HCT116 (cell line): ENCODE data around the gene SUDS3. TPM values are rescaled to one million over a fixed set of nuclear protein-coding genes. Genes with fewer than 3 reads are reported as not detected.

ENCODE experiments used
- ATAC-seq: fragments of 200-7000 bp; cut with Tn5 transposase; 2 replicates; pipeline ENCODE4 v1.9.1; 2020; ENCODE audit warnings: mild to moderate bottlenecking, moderate library complexity
- BruUV-seq: library from RNA; stranded (reverse); fragments of 400-500 nt; replicated peaks from 2 replicates; lab custom pipeline; 2021; lab: Mats Ljungman, UMichigan
- CTCF ChIA-PET: fragments of 300-600 bp; sonication (Branson Sonifier 250); formaldehyde crosslinking; loops from one replicate; lab custom pipeline; 2021; ENCODE audit warnings: antibody characterized with exemption; lab: Charles Lee
- POLR2A ChIA-PET: fragments of 300-600, 350-600 bp; sonication (Branson Sonifier 250); formaldehyde crosslinking; loops from one replicate; lab custom pipeline; 2021; ENCODE audit warnings: antibody characterized with exemption; lab: Charles Lee
- RAD21 ChIA-PET, 2 experiments: fragments of 300-600 bp; sonication (Branson Sonifier 250); formaldehyde crosslinking; loops; one replicate each; lab custom pipeline; 2023; ENCODE audit warnings: low total read pairs in 2 of 2; ENCODE audit not compliant: uncharacterized antibody in 2 of 2, unreplicated experiment in 2 of 2, low non-redundant PET in 1 of 2; lab: Charles Lee
- DNase-seq: peaks from one replicate; pipeline ENCODE4 v3.0.0-alpha.2; 2010; ENCODE audit warnings: low read depth, low spot score
- H2AFZ ChIP-seq: fragments of 200-600 bp; shearing (Covaris generic), sonication (generic); 2 replicates; pipeline ENCODE4 v1.6.1; 2017; ENCODE audit warnings: low read depth, mixed run types, mixed read lengths, antibody characterized with exemption, low read length; ENCODE audit not compliant: poor library complexity, severe bottlenecking
- H3K27ac ChIP-seq: 2 replicates; pipeline ENCODE4 v1.5.1; 2012; ENCODE audit warnings: low read depth, low read length
- H3K27me3 ChIP-seq: fragments of 200-600 bp; sonication (generic); 2 replicates; pipeline ENCODE4 v1.6.1; 2016; ENCODE audit warnings: mixed run types, low read length, mixed read lengths; ENCODE audit not compliant: insufficient read depth
- H3K36me3 ChIP-seq, 2 experiments: fragments of 200-500 bp in 1 of 2; fragments of 200-600 bp in 1 of 2; sonication (Bioruptor generic) in 1 of 2; sonication (generic) in 1 of 2; 2 replicates each; pipeline versions ENCODE4 v1.5.1 to v1.6.1; 2014 to 2016; ENCODE audit warnings: low read length in 2 of 2, inconsistent platforms in 1 of 2, mixed read lengths in 1 of 2, mixed run types in 1 of 2; ENCODE audit not compliant: insufficient read depth in 2 of 2, control insufficient read depth in 1 of 2
- H3K4me1 ChIP-seq, 2 experiments: fragments of 200-600 bp in 1 of 2; sonication (generic) in 1 of 2; 2 replicates each; pipeline versions ENCODE4 v1.5.1 to v1.6.1; 2012 to 2017; ENCODE audit warnings: low read length in 2 of 2, inconsistent platforms in 1 of 2, mild to moderate bottlenecking in 1 of 2, mixed read lengths in 1 of 2, mixed run types in 1 of 2, moderate library complexity in 1 of 2; ENCODE audit not compliant: insufficient read depth in 2 of 2, control insufficient read depth in 1 of 2
- H3K4me2 ChIP-seq: fragments of 200-600 bp; sonication (generic); 2 replicates; pipeline ENCODE4 v1.6.1; 2017; ENCODE audit warnings: mixed run types, low read length, mixed read lengths
- H3K4me3 ChIP-seq, 2 experiments: fragments of 200-600 bp in 1 of 2; sonication (generic) in 1 of 2; replicated peaks in 1 of 2; 2 replicates each; pipeline ENCODE4 v1.5.1; 2011 to 2016; ENCODE audit warnings: low read length in 2 of 2, control low read depth in 1 of 2, low read depth in 1 of 2, mild to moderate bottlenecking in 1 of 2, mixed read lengths in 1 of 2, mixed run types in 1 of 2
- H3K79me2 ChIP-seq: fragments of 200-600 bp; sonication (generic); 2 replicates; pipeline ENCODE4 v1.6.1; 2017; ENCODE audit warnings: mild to moderate bottlenecking, mixed run types, low read length, moderate library complexity, mixed read lengths; ENCODE audit not compliant: insufficient read depth
- H3K9ac ChIP-seq: fragments of 200-600 bp; sonication (generic); 2 replicates; pipeline ENCODE4 v1.6.1; 2016; ENCODE audit warnings: low read length, mixed read lengths
- H3K9me2 ChIP-seq: fragments of 200-600 bp; sonication (generic), shearing (Covaris generic); 2 replicates; pipeline ENCODE4 v1.6.1; 2017; ENCODE audit warnings: mixed run types, mild to moderate bottlenecking, moderate library complexity; ENCODE audit not compliant: insufficient read depth
- H3K9me3 ChIP-seq, 2 experiments: fragments of 200-500 bp in 1 of 2; fragments of 200-600 bp in 1 of 2; sonication (Bioruptor generic) in 1 of 2; sonication (generic) in 1 of 2; 2 replicates each; pipeline ENCODE4 v1.6.1; 2014 to 2017; ENCODE audit warnings: low read length in 2 of 2, mixed read lengths in 2 of 2, inconsistent platforms in 1 of 2, low read depth in 1 of 2, mild to moderate bottlenecking in 1 of 2, mixed run types in 1 of 2, moderate library complexity in 1 of 2; ENCODE audit not compliant: control insufficient read depth in 1 of 2, insufficient read depth in 1 of 2
- H4K20me1 ChIP-seq: fragments of 200-600 bp; sonication (generic), shearing (Covaris generic); 2 replicates; pipeline ENCODE4 v1.6.1; 2017; ENCODE audit warnings: mixed run types, mild to moderate bottlenecking, moderate library complexity; ENCODE audit not compliant: insufficient read depth
- ATF3 ChIP-seq: IDR thresholded peaks from 2 replicates; pipeline ENCODE4 v1.6.1; 2012
- EZH2 ChIP-seq: fragments of 200-600 bp; sonication (generic); IDR thresholded peaks from 2 replicates; pipeline ENCODE4 v1.6.1; 2017; ENCODE audit warnings: antibody characterized with exemption, mixed run types
- RAD21 ChIP-seq: IDR thresholded peaks from 2 replicates; pipeline ENCODE4 v1.6.1; 2012; ENCODE audit warnings: low read depth, mild to moderate bottlenecking
- ZBTB33 ChIP-seq: IDR thresholded peaks from 2 replicates; pipeline ENCODE4 v1.6.1; 2011; ENCODE audit warnings: mild to moderate bottlenecking, low read length, moderate library complexity; ENCODE audit not compliant: insufficient replicate concordance; ENCODE audit errors: extremely low read depth
- intact Hi-C: fragments of 100-400 bp; cut with micrococcal nuclease; formaldehyde crosslinking; loops from 2 replicates; pipeline ENCODE4 v1.10.0; 2022
- total RNA-seq: library from RNA; stranded (reverse); gene quantifications from one replicate; pipeline ENCODE4 v1.2.1, GENCODE V29; 2021; ENCODE audit not compliant: unreplicated experiment

Gene SUDS3
- total RNA-seq, 1 experiment from 2014 or later: 32.3 TPM

- intact Hi-C loops: no loop called here
- peaks cover 5 to 9% of the 10 kb centered on the region in 2 experiments; a peak in 3 of 4 replicates for H3K4me1 ChIP-seq
- H3K27ac ChIP-seq: no peak overlapping the region
- ChIA-PET POLR2A (no interaction called here), RAD21 (no interaction called here)
- H3K4me2 ChIP-seq: no peak overlapping the region
- no peaks in the 10 kb centered on the region for H3K27me3 ChIP-seq
- no peak for ATAC-seq
- no peak overlapping the region for H3K9ac ChIP-seq
- H3K4me3 ChIP-seq: no peak overlapping the region
- no peaks in the 10 kb centered on the region for H3K9me2 ChIP-seq
- H3K79me2 ChIP-seq: no peaks in the 10 kb centered on the region
- H4K20me1 ChIP-seq: no peaks in the 10 kb centered on the region
- no peak for TF ChIP-seq EZH2
- TF ChIP-seq, all 23 proteins: peak for 0
- Histone ChIP-seq H3K36me3 (peaks cover 11 to 15% of the 10 kb centered on the region in 2 experiments; a peak in 3 of 4 replicates), H3K9me3 (no peaks in the 10 kb centered on the region), H2AFZ (no peak overlapping the region)
- no peak for DNase-seq
- CTCF ChIA-PET: interaction anchor here (1.5 kb wide), 1 partner anchor 13 kb away, joined by 5 read pairs; no protein-coding TSS in a partner anchor
- no TSS peak for BruUV-seq
Observed at GRCh38 chr12:118418385-118419057, 42.2 kb downstream of the SUDS3 start.

GRCh38 chr12:118420673-118421072 is 44.3 kb downstream of the SUDS3 start:
- BruUV-seq: no TSS peak
- CTCF ChIA-PET: no interaction called here
- no peaks in the 10 kb centered on the region for H4K20me1 ChIP-seq

More at GRCh38 chr12:118420673-118421072, 44.3 kb downstream of the SUDS3 start:
- POLR2A ChIA-PET: no interaction called here
- no peak overlapping the region for H3K27ac ChIP-seq
- H3K4me2 ChIP-seq: no peak overlapping the region
- no peak overlapping the region for H2AFZ ChIP-seq
- TF ChIP-seq ATF3 (no peak), ZBTB33 (no peak), RAD21 (no peak)
- no peaks in the 10 kb centered on the region for H3K27me3 ChIP-seq
- no peaks in the 10 kb centered on the region for H3K79me2 ChIP-seq
- no peak overlapping the region for H3K9ac ChIP-seq
- no peaks in the 10 kb centered on the region for H3K9me3 ChIP-seq
- ATAC-seq (no peak), DNase-seq (no peak)
- H3K36me3 ChIP-seq: 0 out of 4 replicates have a peak, but pooled peaks cover 0 to 7% of the 10 kb centered on the region in 2 experiments
- intact Hi-C loops: no loop called here
- H3K4me1 ChIP-seq: peaks cover 5 to 9% of the 10 kb centered on the region in 2 experiments; a peak in 3 of 4 replicates
- no peaks in the 10 kb centered on the region for H3K9me2 ChIP-seq
- RAD21 ChIA-PET: no interaction called here
- H3K4me3 ChIP-seq: no peak overlapping the region
